Tibial nerve (tissue), 4 donors: ENCODE measurements around the gene KCNH1.

Source experiments
- EP300 ChIP-seq, 2 donors: sonication (generic); formaldehyde crosslinking; IDR thresholded peaks; one replicate each; pipeline ENCODE4 v1.6.1; 2017; ENCODE audit warnings: antibody characterized with exemption in 2 of 2, mild to moderate bottlenecking in 1 of 2
- POLR2A ChIP-seq, 2 donors: fragments of 450-650 bp; IDR thresholded peaks; one replicate each; pipeline ENCODE4 v1.6.1; 2017; ENCODE audit warnings: antibody characterized with exemption in 2 of 2, mild to moderate bottlenecking in 2 of 2, moderate library complexity in 2 of 2
- TF ChIP-seq, protein P1 (sequence below), 5 experiments: fragments of 200-600 bp in 3 of 5; fragments of 450-650 bp in 2 of 5; sonication (generic) in 3 of 5; IDR thresholded peaks; one replicate each; pipeline ENCODE4 v1.5.1; 2016 to 2019; ENCODE audit warnings: antibody characterized with exemption in 5 of 5, mild to moderate bottlenecking in 3 of 5, moderate library complexity in 2 of 5

DNA sequence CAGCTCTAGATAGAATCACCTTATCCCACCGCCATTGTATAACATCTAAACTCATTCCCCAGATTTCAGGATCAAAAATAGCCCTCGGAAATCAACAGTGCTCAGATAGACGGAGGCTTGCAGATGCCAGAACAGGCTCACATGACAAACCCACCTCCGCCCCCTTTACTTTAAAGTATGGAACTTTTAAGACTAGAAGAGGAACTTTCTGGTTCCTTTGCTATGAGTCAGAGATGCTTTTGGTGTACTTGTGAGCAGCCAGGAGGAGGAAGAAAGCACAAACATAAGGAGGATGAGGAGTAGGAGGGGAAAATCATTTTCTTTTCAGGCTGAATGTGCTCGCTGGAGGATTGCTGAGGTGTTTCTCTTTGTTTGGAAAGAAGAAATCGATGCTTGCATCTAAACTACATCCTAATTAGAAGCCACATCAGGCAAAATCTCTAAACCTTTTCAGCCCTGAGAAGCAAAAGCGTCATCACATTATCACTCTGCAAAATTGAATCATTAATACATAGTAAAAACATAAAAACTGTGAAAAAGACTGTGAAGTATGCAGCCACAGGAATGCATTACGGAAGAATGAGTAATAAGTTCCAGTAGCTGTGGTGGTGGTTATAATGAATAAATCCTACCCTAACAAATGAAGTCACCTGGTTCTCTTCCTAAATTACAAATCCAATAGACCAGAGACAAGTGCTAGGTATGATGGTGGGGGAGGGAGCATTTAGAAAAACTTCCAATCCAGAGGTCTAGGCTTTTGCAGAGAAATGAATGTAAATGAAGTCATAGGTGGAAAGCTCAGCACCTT is 251.3 kb downstream of the KCNH1 start:
- TF ChIP-seq, protein P1, sequence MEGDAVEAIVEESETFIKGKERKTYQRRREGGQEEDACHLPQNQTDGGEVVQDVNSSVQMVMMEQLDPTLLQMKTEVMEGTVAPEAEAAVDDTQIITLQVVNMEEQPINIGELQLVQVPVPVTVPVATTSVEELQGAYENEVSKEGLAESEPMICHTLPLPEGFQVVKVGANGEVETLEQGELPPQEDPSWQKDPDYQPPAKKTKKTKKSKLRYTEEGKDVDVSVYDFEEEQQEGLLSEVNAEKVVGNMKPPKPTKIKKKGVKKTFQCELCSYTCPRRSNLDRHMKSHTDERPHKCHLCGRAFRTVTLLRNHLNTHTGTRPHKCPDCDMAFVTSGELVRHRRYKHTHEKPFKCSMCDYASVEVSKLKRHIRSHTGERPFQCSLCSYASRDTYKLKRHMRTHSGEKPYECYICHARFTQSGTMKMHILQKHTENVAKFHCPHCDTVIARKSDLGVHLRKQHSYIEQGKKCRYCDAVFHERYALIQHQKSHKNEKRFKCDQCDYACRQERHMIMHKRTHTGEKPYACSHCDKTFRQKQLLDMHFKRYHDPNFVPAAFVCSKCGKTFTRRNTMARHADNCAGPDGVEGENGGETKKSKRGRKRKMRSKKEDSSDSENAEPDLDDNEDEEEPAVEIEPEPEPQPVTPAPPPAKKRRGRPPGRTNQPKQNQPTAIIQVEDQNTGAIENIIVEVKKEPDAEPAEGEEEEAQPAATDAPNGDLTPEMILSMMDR (IDR thresholded peaks at IDR 0.05): no peak
- TF ChIP-seq POLR2A (IDR thresholded peaks at IDR 0.05) (no peak), EP300 (IDR thresholded peaks at IDR 0.05) (no peak)
